Liver (tissue), 9 donors: Measurements from ENCODE around the gene GSC. TPM values are rescaled to one million over a fixed set of nuclear protein-coding genes. Genes with fewer than 3 reads are reported as not detected.

Experiments used
- DNase-seq: peaks from one replicate; pipeline ENCODE4 v3.0.0-alpha.2; 2017; ENCODE audit warnings: low spot score
- H3K27ac ChIP-seq, 2 donors: one replicate each; pipeline ENCODE4 v1.7.0; 2013; ENCODE audit warnings: inconsistent platforms in 2 of 2, low read length in 2 of 2, control low read depth in 1 of 2, low read depth in 1 of 2, mild to moderate bottlenecking in 1 of 2
- H3K27me3 ChIP-seq, 4 donors: one replicate each; pipeline versions ENCODE4 v1.6.1 to v1.7.0; 2013; ENCODE audit warnings: low read length in 3 of 4, inconsistent platforms in 1 of 4, mild to moderate bottlenecking in 1 of 4, moderate library complexity in 1 of 4; ENCODE audit not compliant: control insufficient read depth in 4 of 4, insufficient read depth in 4 of 4
- H3K36me3 ChIP-seq, 4 donors: one replicate each; pipeline versions ENCODE4 v1.6.1 to v1.7.0; 2013; ENCODE audit warnings: low read length in 3 of 4, mild to moderate bottlenecking in 3 of 4, low read depth in 1 of 4, moderate library complexity in 1 of 4; ENCODE audit not compliant: control insufficient read depth in 4 of 4, insufficient read depth in 3 of 4
- H3K4me1 ChIP-seq, 4 donors: one replicate each; pipeline versions ENCODE4 v1.6.1 to v1.7.0; 2013; ENCODE audit warnings: low read length in 3 of 4, mild to moderate bottlenecking in 3 of 4, moderate library complexity in 1 of 4; ENCODE audit not compliant: control insufficient read depth in 4 of 4, insufficient read depth in 4 of 4
- H3K4me3 ChIP-seq, 3 donors: one replicate each; pipeline versions ENCODE4 v1.6.1 to v1.7.0; 2013; ENCODE audit warnings: low read length in 3 of 3, control low read depth in 1 of 3, low read depth in 1 of 3, mild to moderate bottlenecking in 1 of 3
- H3K9ac ChIP-seq, 2 donors: one replicate each; pipeline ENCODE4 v1.7.0; 2013; ENCODE audit warnings: low read length in 2 of 2, mild to moderate bottlenecking in 2 of 2, moderate library complexity in 2 of 2, control low read depth in 1 of 2, low read depth in 1 of 2
- H3K9me3 ChIP-seq, 4 donors: one replicate each; pipeline versions ENCODE4 v1.6.1 to v1.7.0; 2013; ENCODE audit warnings: low read length in 3 of 4; ENCODE audit not compliant: control insufficient read depth in 4 of 4
- ATF3 ChIP-seq: IDR thresholded peaks from 2 replicates; pipeline ENCODE4 v1.6.1; 2016; ENCODE audit warnings: antibody characterized with exemption
- GABPA ChIP-seq, 2 donors: IDR thresholded peaks in 1 of 2; conservative IDR thresholded peaks in 1 of 2; 2 replicates each; pipeline ENCODE4 v1.6.1; 2016; ENCODE audit warnings: antibody characterized with exemption in 2 of 2, mild to moderate bottlenecking in 1 of 2, moderate library complexity in 1 of 2
- HNF4A ChIP-seq, 2 donors: conservative IDR thresholded peaks; 2 replicates each; pipeline ENCODE4 v1.6.1; 2016; ENCODE audit warnings: antibody characterized with exemption in 2 of 2, mild to moderate bottlenecking in 2 of 2
- HNF4G ChIP-seq: IDR thresholded peaks from 2 replicates; pipeline ENCODE4 v1.6.1; 2016; ENCODE audit warnings: antibody characterized with exemption
- JUND ChIP-seq, 2 donors: IDR thresholded peaks; 2 replicates each; pipeline ENCODE4 v1.6.1; 2016; ENCODE audit warnings: antibody characterized with exemption in 2 of 2
- NR2F2 ChIP-seq: IDR thresholded peaks from 2 replicates; pipeline ENCODE4 v1.6.1; 2016; ENCODE audit warnings: antibody characterized with exemption
- RAD21 ChIP-seq, 2 donors: IDR thresholded peaks; 2 replicates each; pipeline ENCODE4 v1.6.1; 2016; ENCODE audit warnings: antibody characterized with exemption in 2 of 2, mild to moderate bottlenecking in 2 of 2
- REST ChIP-seq: IDR thresholded peaks from 2 replicates; pipeline ENCODE4 v1.6.1; 2016; ENCODE audit warnings: antibody characterized with exemption, mild to moderate bottlenecking
- RXRA ChIP-seq, 2 donors: IDR thresholded peaks; 2 replicates each; pipeline ENCODE4 v1.6.1; 2017 to 2018; ENCODE audit warnings: antibody characterized with exemption in 2 of 2, mild to moderate bottlenecking in 1 of 2
- TAF1 ChIP-seq: conservative IDR thresholded peaks from 2 replicates; pipeline ENCODE4 v1.6.1; 2016; ENCODE audit warnings: antibody characterized with exemption, mild to moderate bottlenecking
- YY1 ChIP-seq: IDR thresholded peaks from 2 replicates; pipeline ENCODE4 v1.6.1; 2016; ENCODE audit warnings: antibody characterized with exemption, mild to moderate bottlenecking
- WGBS: extraction: QIAGEN DNeasy Blood & Tissue Kit; methylation state at CpG from one replicate; pipeline ENCODE4 v1.1.7; 2013; 5-methylcytosine and 5-hydroxymethylcytosine counted together
- polyA plus RNA-seq, 2 donors: library from polyadenylated mRNA; stranded (reverse) in 1 of 2; unstranded in 1 of 2; fragments of 200-250 nt in 1 of 2; fragments of >200 nt in 1 of 2; fragmentation: Nextera tagmentation in 1 of 2; extraction: Ambion mirVana in 1 of 2; gene quantifications; one replicate each; pipeline versions ENCODE4 v1.2.1 to v1.2.3, GENCODE V29; 2013 to 2015
- total RNA-seq, 2 donors: library from RNA; depleted of rRNA; stranded (reverse); fragments of >200 nt; gene quantifications; one replicate each; pipeline ENCODE4 v1.2.3, GENCODE V29; 2014
- donor health status: healthy.
- donor health status: healthy.
- donor health status: healthy.
- donor health status: healthy.
- donor health status: healthy.

The GSC gene
- total and polyA plus RNA-seq, 4 donors, result not detected

GRCh38 chr14:94761348-94761996 is 8.4 kb downstream of the GSC start:
- Histone ChIP-seq H3K4me1 (no peaks in the 10 kb centered on the region), H3K36me3 (no peaks in the 10 kb centered on the region), H3K9me3 (no peaks in the 10 kb centered on the region), H3K27ac (no peak overlapping the region), H3K9ac (no peak overlapping the region), H3K27me3 (peaks cover 0 to 11% (median 7%) of the 10 kb centered on the region in 4 donors), H3K4me3 (no peak overlapping the region)
- DNase-seq, result no peak
- no peak for TF ChIP-seq ATF3
- no peak for TF ChIP-seq NR2F2
- 81% methylated on average over 12 of the region's 12 CpGs for WGBS

DNA sequence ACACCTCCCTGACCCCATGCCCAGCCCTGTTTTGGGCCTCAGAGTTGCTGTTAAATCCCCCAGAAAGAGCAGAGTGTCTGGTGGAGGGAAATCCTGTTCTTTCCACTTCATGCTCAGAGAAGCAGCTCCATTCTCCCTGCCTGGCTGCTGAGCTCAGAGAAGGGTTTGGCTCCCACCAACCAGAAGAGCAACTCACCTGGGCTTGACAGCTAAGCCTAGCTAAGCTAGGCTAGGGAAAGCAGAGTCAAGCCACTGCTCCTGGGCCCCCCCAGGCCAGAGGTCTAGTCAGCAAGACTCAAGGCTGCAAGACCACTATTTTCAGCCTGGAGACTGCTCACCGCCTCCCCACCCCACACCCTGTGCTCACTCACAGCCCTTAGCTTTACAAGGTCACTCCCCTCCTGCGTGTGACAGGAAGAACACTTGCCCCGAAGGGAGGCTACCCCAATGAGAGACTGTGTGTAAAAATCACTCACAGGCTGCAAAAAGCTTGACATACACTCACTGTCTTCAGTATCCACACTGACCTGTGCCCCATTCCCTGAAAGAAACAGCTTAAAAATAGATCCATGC is 13.5 kb downstream of the GSC start:
- Histone ChIP-seq H3K9me3 (no peaks in the 10 kb centered on the region), H3K36me3 (no peaks in the 10 kb centered on the region), H3K27me3 (no peaks in the 10 kb centered on the region), H3K4me3 (no peak overlapping the region), H3K4me1 (no peaks in the 10 kb centered on the region), H3K27ac (no peak overlapping the region), H3K9ac (no peak overlapping the region)
- 54% methylated on average over 3 of the region's 3 CpGs for WGBS
- TF ChIP-seq RXRA (IDR thresholded peaks at IDR 0.05) (no peak), GABPA (IDR thresholded peaks at IDR 0.05 in 1 of 2, conservative IDR thresholded peaks at IDR 0.05 in 1 of 2) (no peak), REST (no peak), YY1 (no peak), JUND (IDR thresholded peaks at IDR 0.05) (no peak), HNF4A (conservative IDR thresholded peaks at IDR 0.05) (no peak), TAF1 (no peak)
- no peak for DNase-seq

DNA sequence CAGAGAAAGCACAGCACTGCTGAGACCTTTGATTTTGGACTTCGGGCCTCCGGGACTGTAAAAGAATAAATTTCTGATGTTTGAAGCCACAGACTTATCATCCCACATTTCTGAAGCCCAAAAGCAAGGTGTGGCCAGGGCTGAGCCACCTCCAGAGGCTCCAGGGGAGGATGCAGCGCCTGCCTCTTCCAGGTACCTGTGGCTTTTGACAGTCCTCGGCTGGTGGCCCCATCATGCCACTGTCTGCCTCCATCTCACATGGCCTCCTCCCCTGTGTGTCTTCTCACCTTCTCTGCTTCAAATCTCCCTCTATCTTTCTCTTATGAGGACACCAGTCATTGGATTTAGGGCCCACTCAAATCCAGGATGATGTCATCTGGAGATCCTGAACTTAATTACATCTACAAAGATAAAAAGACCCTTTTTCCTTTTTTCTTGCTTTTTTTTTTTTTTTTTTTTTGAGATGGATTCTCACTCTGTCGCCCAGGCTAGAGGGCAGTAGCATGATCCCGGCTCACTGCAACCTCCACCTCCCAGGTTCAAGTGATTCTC is 15.4 kb downstream of the GSC start:
- no peak for DNase-seq
- no peak overlapping the region for H3K9ac ChIP-seq
- no peak overlapping the region for H3K27ac ChIP-seq
- 89% methylated on average over 6 of the region's 6 CpGs for WGBS
- H3K4me1 ChIP-seq, result no peaks in the 10 kb centered on the region
- H3K4me3 ChIP-seq, result no peak overlapping the region
- no peaks in the 10 kb centered on the region for H3K9me3 ChIP-seq
- H3K27me3 ChIP-seq, result no peaks in the 10 kb centered on the region
- no peak for TF ChIP-seq RAD21 (IDR thresholded peaks at IDR 0.05)
- no peak for TF ChIP-seq HNF4A (conservative IDR thresholded peaks at IDR 0.05)
- no peak for TF ChIP-seq RXRA (IDR thresholded peaks at IDR 0.05)
- TF ChIP-seq HNF4G, result no peak
- TF ChIP-seq ATF3, result no peak
- H3K36me3 ChIP-seq, result no peaks in the 10 kb centered on the region
